ENCODE results near the gene CAMKK1.

Gene CAMKK1

GRCh38 chr17:3925684-3926485, 33.0 kb upstream of the CAMKK1 start:
- Histone ChIP-seq H3K27me3 (no peaks in the 10 kb centered on the region), H3K27ac (peak overlapping the region; percentile 61), H3K4me1 (ENCODE audit: control insufficient read depth in 1 of 2, insufficient read depth in 1 of 2, low read depth in 1 of 2, low read length in 1 of 2) (no peaks in the 10 kb centered on the region), H3K36me3 (peaks cover 80% of the 10 kb centered on the region), H3K4me3 (ENCODE audit: low read depth in 1 of 2, low read length in 1 of 2) (no peak overlapping the region), H3K9me3 (no peaks in the 10 kb centered on the region)
- no peak for TF ChIP-seq CTCF (IDR thresholded peaks at IDR 0.05)

- no peak for TF ChIP-seq CTCF (IDR thresholded peaks at IDR 0.05)
- no peaks in the 10 kb centered on the region for H3K9me3 ChIP-seq
- H3K27me3 ChIP-seq: no peaks in the 10 kb centered on the region
- peaks cover 69% of the 10 kb centered on the region for H3K36me3 ChIP-seq
- H3K4me3 ChIP-seq (ENCODE audit: low read depth in 1 of 2, low read length in 1 of 2): no peak overlapping the region
- H3K4me1 ChIP-seq (ENCODE audit: control insufficient read depth in 1 of 2, insufficient read depth in 1 of 2, low read depth in 1 of 2, low read length in 1 of 2): no peaks in the 10 kb centered on the region
- peak overlapping the region; percentile 61 for H3K27ac ChIP-seq
Observed at GRCh38 chr17:3924512-3925350, 31.9 kb upstream of the CAMKK1 start.

- Histone ChIP-seq H3K9me3 (no peaks in the 10 kb centered on the region), H3K36me3 (peaks cover 58% of the 10 kb centered on the region), H3K4me1 (ENCODE audit: control insufficient read depth in 1 of 2, insufficient read depth in 1 of 2, low read depth in 1 of 2, low read length in 1 of 2) (peaks cover 6 to 7% of the 10 kb centered on the region in 2 experiments), H3K27me3 (no peaks in the 10 kb centered on the region), H3K4me3 (ENCODE audit: low read depth in 1 of 2, low read length in 1 of 2) (no peak overlapping the region), H3K27ac (peak overlapping the region; percentile 61)
- TF ChIP-seq CTCF (IDR thresholded peaks at IDR 0.05): no peak
Observed at GRCh38 chr17:3923466-3924190, 30.8 kb upstream of the CAMKK1 start.

GRCh38 chr17:3922765-3923164, 29.9 kb upstream of the CAMKK1 start:
- no peak for TF ChIP-seq CTCF (IDR thresholded peaks at IDR 0.05)
- H3K36me3 ChIP-seq: peaks cover 49% of the 10 kb centered on the region
- H3K4me3 ChIP-seq (ENCODE audit: low read depth in 1 of 2, low read length in 1 of 2): no peak overlapping the region
- peak overlapping the region; percentile 61 for H3K27ac ChIP-seq
- peaks cover 10 to 13% of the 10 kb centered on the region in 2 experiments for H3K4me1 ChIP-seq (ENCODE audit: control insufficient read depth in 1 of 2, insufficient read depth in 1 of 2, low read depth in 1 of 2, low read length in 1 of 2)
- H3K9me3 ChIP-seq: no peaks in the 10 kb centered on the region
- no peaks in the 10 kb centered on the region for H3K27me3 ChIP-seq

GRCh38 chr17:3921502-3922319, 28.9 kb upstream of the CAMKK1 start:
- Histone ChIP-seq H3K27me3 (no peaks in the 10 kb centered on the region), H3K9me3 (no peaks in the 10 kb centered on the region), H3K4me1 (ENCODE audit: control insufficient read depth in 1 of 2, insufficient read depth in 1 of 2, low read depth in 1 of 2, low read length in 1 of 2) (peaks cover 21 to 24% of the 10 kb centered on the region in 2 experiments), H3K27ac (peak overlapping the region; percentile 5), H3K36me3 (peaks cover 39% of the 10 kb centered on the region), H3K4me3 (ENCODE audit: low read depth in 1 of 2, low read length in 1 of 2) (no peak overlapping the region)
- no peak for TF ChIP-seq CTCF (IDR thresholded peaks at IDR 0.05)

Data from neutrophil (primary cell).